ENCODE data around the gene SNTB2. TPM values are rescaled to one million over a fixed set of nuclear protein-coding genes. Genes with fewer than 3 reads are reported as not detected.

Gene SNTB2
- total and polyA plus RNA-seq, 2 of the 13 experiments (the other 11 are each of a cell fraction or from before 2014, with no cell fraction given): 11.5 to 19.2 TPM

DNA sequence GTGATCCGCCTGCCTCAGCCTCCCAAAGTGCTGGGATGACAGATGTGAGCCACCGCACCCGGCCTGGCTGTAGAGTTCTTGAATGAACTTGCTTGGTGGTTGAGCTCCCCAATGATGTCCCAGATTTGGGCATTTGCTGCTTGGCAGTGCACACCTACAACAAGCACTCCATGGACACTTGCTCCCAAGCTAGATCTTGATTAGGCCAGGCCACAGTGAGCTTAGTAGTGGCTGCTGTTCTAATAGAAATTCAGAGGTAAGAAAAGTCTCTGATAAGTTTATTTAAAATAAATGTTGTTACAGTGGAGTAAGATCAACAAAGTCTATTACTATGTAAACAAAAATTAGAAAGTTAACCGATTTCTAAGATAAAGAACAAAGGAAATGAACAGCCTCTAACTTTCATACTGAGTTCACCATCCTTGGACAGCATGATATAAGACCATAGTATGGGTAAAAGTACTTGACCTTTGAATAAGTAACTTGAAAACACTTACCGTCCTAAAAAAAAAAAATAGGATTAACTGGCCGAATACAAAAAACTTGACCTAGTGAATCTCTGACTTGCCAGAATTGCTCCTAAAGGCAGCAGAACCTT is 163.7 kb downstream of the SNTB2 start (continued):
- TF ChIP-seq JDP2 (CRISPR knock-in tag; IDR thresholded peaks at IDR 0.05; ENCODE audit: borderline replicate concordance) (no peak), ZNF282 (IDR thresholded peaks at IDR 0.05; ENCODE audit: partially characterized antibody) (no peak), ZNF121 (CRISPR knock-in tag; IDR thresholded peaks at IDR 0.05) (no peak), CBFB (CRISPR knock-in tag; IDR thresholded peaks at IDR 0.05) (no peak), TCF12 (IDR thresholded peaks at IDR 0.05) (no peak), TCF12 (CRISPR knock-in tag; IDR thresholded peaks at IDR 0.05) (no peak), ZNF703 (CRISPR knock-in tag; IDR thresholded peaks at IDR 0.05; ENCODE audit: borderline replicate concordance) (no peak), ZMYM2 (CRISPR knock-in tag; IDR thresholded peaks at IDR 0.05) (no peak), PPARG (CRISPR knock-in tag; conservative IDR thresholded peaks at IDR 0.05) (peak; percentile 61; the same call in 1 of the 2 replicates), KMT2A (CRISPR knock-in tag; IDR thresholded peaks at IDR 0.05) (no peak), ZFX (CRISPR knock-in tag; IDR thresholded peaks at IDR 0.05; ENCODE audit: low read depth) (peak; percentile 17; the same call in 1 of the 2 replicates), PAF1 (CRISPR knock-in tag; IDR thresholded peaks at IDR 0.05) (no peak), ATM (IDR thresholded peaks at IDR 0.05; ENCODE audit: borderline replicate concordance) (no peak), ZNF460 (CRISPR knock-in tag; IDR thresholded peaks at IDR 0.05; ENCODE audit: borderline replicate concordance) (no peak), SRSF4 (IDR thresholded peaks at IDR 0.05; ENCODE audit: low read depth, low read length, poor library complexity, severe bottlenecking) (no peak), NFE2L1 (CRISPR knock-in tag; IDR thresholded peaks at IDR 0.05; ENCODE audit: borderline replicate concordance) (no peak)
- TF ChIP-seq, protein P1, sequence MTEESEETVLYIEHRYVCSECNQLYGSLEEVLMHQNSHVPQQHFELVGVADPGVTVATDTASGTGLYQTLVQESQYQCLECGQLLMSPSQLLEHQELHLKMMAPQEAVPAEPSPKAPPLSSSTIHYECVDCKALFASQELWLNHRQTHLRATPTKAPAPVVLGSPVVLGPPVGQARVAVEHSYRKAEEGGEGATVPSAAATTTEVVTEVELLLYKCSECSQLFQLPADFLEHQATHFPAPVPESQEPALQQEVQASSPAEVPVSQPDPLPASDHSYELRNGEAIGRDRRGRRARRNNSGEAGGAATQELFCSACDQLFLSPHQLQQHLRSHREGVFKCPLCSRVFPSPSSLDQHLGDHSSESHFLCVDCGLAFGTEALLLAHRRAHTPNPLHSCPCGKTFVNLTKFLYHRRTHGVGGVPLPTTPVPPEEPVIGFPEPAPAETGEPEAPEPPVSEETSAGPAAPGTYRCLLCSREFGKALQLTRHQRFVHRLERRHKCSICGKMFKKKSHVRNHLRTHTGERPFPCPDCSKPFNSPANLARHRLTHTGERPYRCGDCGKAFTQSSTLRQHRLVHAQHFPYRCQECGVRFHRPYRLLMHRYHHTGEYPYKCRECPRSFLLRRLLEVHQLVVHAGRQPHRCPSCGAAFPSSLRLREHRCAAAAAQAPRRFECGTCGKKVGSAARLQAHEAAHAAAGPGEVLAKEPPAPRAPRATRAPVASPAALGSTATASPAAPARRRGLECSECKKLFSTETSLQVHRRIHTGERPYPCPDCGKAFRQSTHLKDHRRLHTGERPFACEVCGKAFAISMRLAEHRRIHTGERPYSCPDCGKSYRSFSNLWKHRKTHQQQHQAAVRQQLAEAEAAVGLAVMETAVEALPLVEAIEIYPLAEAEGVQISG (CRISPR knock-in tag; IDR thresholded peaks at IDR 0.05): no peak
- TF ChIP-seq, protein P2, sequence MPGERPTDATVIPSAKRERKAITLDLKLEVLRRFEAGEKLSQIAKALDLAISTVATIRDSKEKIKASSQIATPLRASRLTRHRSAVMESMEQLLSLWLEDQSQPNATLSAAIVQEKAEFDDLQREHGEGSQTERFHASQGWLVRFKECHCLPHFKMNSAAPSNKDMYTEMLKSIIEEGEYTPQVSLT (CRISPR knock-in tag; IDR thresholded peaks at IDR 0.05; ENCODE audit: borderline replicate concordance, low read depth): no peak
- TF ChIP-seq, protein P3, sequence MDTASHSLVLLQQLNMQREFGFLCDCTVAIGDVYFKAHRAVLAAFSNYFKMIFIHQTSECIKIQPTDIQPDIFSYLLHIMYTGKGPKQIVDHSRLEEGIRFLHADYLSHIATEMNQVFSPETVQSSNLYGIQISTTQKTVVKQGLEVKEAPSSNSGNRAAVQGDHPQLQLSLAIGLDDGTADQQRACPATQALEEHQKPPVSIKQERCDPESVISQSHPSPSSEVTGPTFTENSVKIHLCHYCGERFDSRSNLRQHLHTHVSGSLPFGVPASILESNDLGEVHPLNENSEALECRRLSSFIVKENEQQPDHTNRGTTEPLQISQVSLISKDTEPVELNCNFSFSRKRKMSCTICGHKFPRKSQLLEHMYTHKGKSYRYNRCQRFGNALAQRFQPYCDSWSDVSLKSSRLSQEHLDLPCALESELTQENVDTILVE (CRISPR knock-in tag; IDR thresholded peaks at IDR 0.05): no peak
- TF ChIP-seq, protein P4, sequence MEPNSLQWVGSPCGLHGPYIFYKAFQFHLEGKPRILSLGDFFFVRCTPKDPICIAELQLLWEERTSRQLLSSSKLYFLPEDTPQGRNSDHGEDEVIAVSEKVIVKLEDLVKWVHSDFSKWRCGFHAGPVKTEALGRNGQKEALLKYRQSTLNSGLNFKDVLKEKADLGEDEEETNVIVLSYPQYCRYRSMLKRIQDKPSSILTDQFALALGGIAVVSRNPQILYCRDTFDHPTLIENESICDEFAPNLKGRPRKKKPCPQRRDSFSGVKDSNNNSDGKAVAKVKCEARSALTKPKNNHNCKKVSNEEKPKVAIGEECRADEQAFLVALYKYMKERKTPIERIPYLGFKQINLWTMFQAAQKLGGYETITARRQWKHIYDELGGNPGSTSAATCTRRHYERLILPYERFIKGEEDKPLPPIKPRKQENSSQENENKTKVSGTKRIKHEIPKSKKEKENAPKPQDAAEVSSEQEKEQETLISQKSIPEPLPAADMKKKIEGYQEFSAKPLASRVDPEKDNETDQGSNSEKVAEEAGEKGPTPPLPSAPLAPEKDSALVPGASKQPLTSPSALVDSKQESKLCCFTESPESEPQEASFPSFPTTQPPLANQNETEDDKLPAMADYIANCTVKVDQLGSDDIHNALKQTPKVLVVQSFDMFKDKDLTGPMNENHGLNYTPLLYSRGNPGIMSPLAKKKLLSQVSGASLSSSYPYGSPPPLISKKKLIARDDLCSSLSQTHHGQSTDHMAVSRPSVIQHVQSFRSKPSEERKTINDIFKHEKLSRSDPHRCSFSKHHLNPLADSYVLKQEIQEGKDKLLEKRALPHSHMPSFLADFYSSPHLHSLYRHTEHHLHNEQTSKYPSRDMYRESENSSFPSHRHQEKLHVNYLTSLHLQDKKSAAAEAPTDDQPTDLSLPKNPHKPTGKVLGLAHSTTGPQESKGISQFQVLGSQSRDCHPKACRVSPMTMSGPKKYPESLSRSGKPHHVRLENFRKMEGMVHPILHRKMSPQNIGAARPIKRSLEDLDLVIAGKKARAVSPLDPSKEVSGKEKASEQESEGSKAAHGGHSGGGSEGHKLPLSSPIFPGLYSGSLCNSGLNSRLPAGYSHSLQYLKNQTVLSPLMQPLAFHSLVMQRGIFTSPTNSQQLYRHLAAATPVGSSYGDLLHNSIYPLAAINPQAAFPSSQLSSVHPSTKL (CRISPR knock-in tag; IDR thresholded peaks at IDR 0.05): peak; percentile 46; the same call in 1 of the 2 replicates
